Caco-2 (cell line): ENCODE results near the gene VILL. TPM values are rescaled to one million over a fixed set of nuclear protein-coding genes. Genes with fewer than 3 reads are reported as not detected.

Source experiments
- BruUV-seq: library from RNA; stranded (reverse); fragments of 400-500 nt; replicated peaks from 2 replicates; lab custom pipeline; 2021; lab: Mats Ljungman, UMichigan
- CTCF ChIA-PET: fragments of 300-600 bp; sonication (Branson Sonifier 250); formaldehyde crosslinking; loops from one replicate; lab custom pipeline; 2022; ENCODE audit warnings: antibody characterized with exemption; lab: Charles Lee
- POLR2A ChIA-PET: fragments of 300-600 bp; sonication (Branson Sonifier 250); formaldehyde crosslinking; loops from one replicate; lab custom pipeline; 2022; ENCODE audit warnings: antibody characterized with exemption; lab: Charles Lee
- DNase-seq, 2 experiments: peaks; one replicate each; pipeline versions ENCODE4 v3.0.0 to v3.0.0-alpha.2; 2020 to 2022
- H3K27me3 ChIP-seq: replicated peaks from 2 replicates; pipeline ENCODE4 v1.6.0; 2011; ENCODE audit warnings: low read length; ENCODE audit not compliant: control insufficient read depth, insufficient read depth
- H3K36me3 ChIP-seq: 2 replicates; pipeline ENCODE4 v1.5.1; 2011; ENCODE audit warnings: low read length; ENCODE audit not compliant: control insufficient read depth, insufficient read depth
- H3K4me1 ChIP-seq: fragments of 250-450 bp; sonication (Bioruptor Pico); 2 replicates; pipeline ENCODE4 v1.5.1; 2020; ENCODE audit warnings: mild to moderate bottlenecking
- H3K4me3 ChIP-seq: 2 replicates; pipeline ENCODE4 v1.5.1; 2011; ENCODE audit warnings: low read depth, mild to moderate bottlenecking, control low read depth, low read length
- H3K9me3 ChIP-seq: fragments of 250-450 bp; sonication (Bioruptor Pico); 2 replicates; pipeline ENCODE4 v1.5.1; 2020; ENCODE audit warnings: mild to moderate bottlenecking, moderate library complexity
- H3K27ac Mint-ChIP-seq: one replicate; pipeline ENCODE4 v1.8.0; 2022; ENCODE audit warnings: mixed read lengths; ENCODE audit not compliant: unreplicated experiment
- H3K27me3 Mint-ChIP-seq: one replicate; pipeline ENCODE4 v1.8.0; 2022; ENCODE audit warnings: mixed read lengths; ENCODE audit not compliant: insufficient read depth, unreplicated experiment
- H3K36me3 Mint-ChIP-seq: one replicate; pipeline ENCODE4 v1.8.0; 2022; ENCODE audit warnings: mild to moderate bottlenecking, mixed read lengths; ENCODE audit not compliant: insufficient read depth, unreplicated experiment
- H3K4me1 Mint-ChIP-seq: one replicate; pipeline ENCODE4 v1.8.0; 2022; ENCODE audit warnings: low read depth, mixed read lengths; ENCODE audit not compliant: unreplicated experiment
- H3K4me3 Mint-ChIP-seq: one replicate; pipeline ENCODE4 v1.8.0; 2022; ENCODE audit warnings: mild to moderate bottlenecking, moderate library complexity, mixed read lengths; ENCODE audit not compliant: unreplicated experiment
- H3K9me3 Mint-ChIP-seq: one replicate; pipeline ENCODE4 v1.8.0; 2022; ENCODE audit warnings: mixed read lengths; ENCODE audit not compliant: unreplicated experiment
- CTCF ChIP-seq, 2 experiments: fragments of 200-600 bp in 1 of 2; IDR thresholded peaks; 1 replicate in 1 of 2; 2 replicates in 1 of 2; pipeline versions ENCODE4 v1.5.1 to v1.8.0; 2011 to 2022; ENCODE audit warnings: antibody characterized with exemption in 1 of 2, control low read depth in 1 of 2, inconsistent platforms in 1 of 2, low read depth in 1 of 2, low read length in 1 of 2, mild to moderate bottlenecking in 1 of 2, moderate library complexity in 1 of 2; ENCODE audit not compliant: insufficient read depth in 1 of 2, severe bottlenecking in 1 of 2, unreplicated experiment in 1 of 2
- intact Hi-C: fragments of 100-400 bp; cut with micrococcal nuclease; formaldehyde crosslinking; loops from one replicate; pipeline ENCODE4 v1.10.0; 2022; ENCODE audit not compliant: unreplicated experiment
- total RNA-seq: library from RNA; stranded (reverse); gene quantifications from 2 replicates; pipeline ENCODE4 v1.2.3, GENCODE V29; 2022

Gene VILL
- total RNA-seq, 1 experiment from 2014 or later: 11.7 TPM

GRCh38 chr3:38029400-38030125 is 39.0 kb downstream of the VILL start, which contains the start of gene PLCD1:
Gene PLCD1 (minus strand): TSS chr3:38029642. CDS start chr3:38029539, 103 bp downstream.
- Mint-ChIP-seq H3K27me3 (no peaks in the 10 kb centered on the region), H3K27ac (peak within 1 kb of the TSS; percentile 63)

GRCh38 chr3:38030126-38031021 is 39.8 kb downstream of the VILL start:
- H3K4me1 Mint-ChIP-seq: peaks cover 17% of the 10 kb centered on the region
- no peak for TF ChIP-seq CTCF (IDR thresholded peaks at IDR 0.05; ENCODE audit: insufficient read depth in 1 of 2, low read depth in 1 of 2, low read length in 1 of 2, severe bottlenecking in 1 of 2, unreplicated experiment in 1 of 2)
- ChIA-PET CTCF (no interaction called here), POLR2A (no interaction called here)
- no peak overlapping the region for H3K27ac Mint-ChIP-seq
- H3K27me3 Mint-ChIP-seq: no peaks in the 10 kb centered on the region
- no peak overlapping the region for H3K4me3 Mint-ChIP-seq
- Histone ChIP-seq H3K4me1 (peaks cover 23% of the 10 kb centered on the region), H3K27me3 (no peaks in the 10 kb centered on the region), H3K9me3 (no peaks in the 10 kb centered on the region), H3K36me3 (no peaks in the 10 kb centered on the region), H3K4me3 (no peak overlapping the region)
- peak in 1 of 2 experiments; percentile 52 for DNase-seq
- H3K9me3 Mint-ChIP-seq: no peaks in the 10 kb centered on the region
- H3K36me3 Mint-ChIP-seq: no peaks in the 10 kb centered on the region
- intact Hi-C loops: no loop called here
- BruUV-seq: no TSS peak

More at GRCh38 chr3:38029400-38030125, 39.0 kb downstream of the VILL start, which contains the start of gene PLCD1:
- H3K4me3 ChIP-seq: no peak within 1 kb of the TSS
- intact Hi-C loops: no loop called here
- H3K4me1 Mint-ChIP-seq: peaks cover 18% of the 10 kb centered on the region
- no peak for TF ChIP-seq CTCF (IDR thresholded peaks at IDR 0.05; ENCODE audit: insufficient read depth in 1 of 2, low read depth in 1 of 2, low read length in 1 of 2, severe bottlenecking in 1 of 2, unreplicated experiment in 1 of 2)
- no peaks in the 10 kb centered on the region for H3K9me3 ChIP-seq
- H3K27me3 ChIP-seq: no peaks in the 10 kb centered on the region
- ChIA-PET CTCF (interaction anchor here (1.2 kb wide), 1 partner anchor 55 kb away, joined by 6 read pairs; no protein-coding TSS in a partner anchor), POLR2A (no interaction called here)
- peaks cover 24% of the 10 kb centered on the region for H3K4me1 ChIP-seq
- H3K4me3 Mint-ChIP-seq: no peak within 1 kb of the TSS
- H3K9me3 Mint-ChIP-seq: no peaks in the 10 kb centered on the region
- no peaks in the 10 kb centered on the region for H3K36me3 ChIP-seq
- no peak for DNase-seq
- H3K36me3 Mint-ChIP-seq: no peaks in the 10 kb centered on the region
- BruUV-seq: no TSS peak
